Uterus (tissue), 2 donors: ENCODE measurements around the gene DQX1.
"Not testable (repeated sequence)": the region's sequence is repeated elsewhere in the genome, so short reads cannot be mapped to it uniquely, and the experiment has no call there.

Experiments used
- POLR2A ChIP-seq, 2 donors: fragments of 450-650 bp; IDR thresholded peaks; one replicate each; pipeline ENCODE4 v1.6.1; 2016; ENCODE audit warnings: antibody characterized with exemption in 2 of 2, mild to moderate bottlenecking in 1 of 2, moderate library complexity in 1 of 2
- TF ChIP-seq, protein P1 (sequence below), 4 experiments: fragments of 200-600 bp in 2 of 4; fragments of 450-650 bp in 2 of 4; sonication (generic) in 2 of 4; IDR thresholded peaks; one replicate each; pipeline ENCODE4 v1.5.1; 2016 to 2019; ENCODE audit warnings: antibody characterized with exemption in 4 of 4, mild to moderate bottlenecking in 2 of 4, moderate library complexity in 1 of 4

DNA sequence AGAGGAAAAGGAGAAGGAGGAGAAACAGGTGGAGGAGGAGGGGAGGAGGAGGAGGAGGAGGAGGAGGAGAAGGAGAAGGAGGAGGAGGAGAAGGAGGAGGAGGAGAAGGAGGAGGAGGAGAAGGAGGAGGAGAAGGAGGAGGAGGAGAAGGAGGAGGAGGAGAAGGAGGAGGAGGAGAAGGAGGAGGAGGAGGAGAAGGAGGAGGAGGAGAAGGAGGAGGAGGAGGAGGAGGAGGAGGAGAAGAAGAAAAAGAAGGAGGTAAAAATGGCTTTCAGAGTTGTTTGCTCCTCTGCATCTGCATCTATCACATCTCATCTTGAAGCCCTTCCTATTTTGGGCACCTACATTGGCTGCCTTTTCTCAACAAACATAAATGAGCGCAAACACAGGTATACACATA lies 35.0 kb upstream of the DQX1 start:
- TF ChIP-seq, protein P1, sequence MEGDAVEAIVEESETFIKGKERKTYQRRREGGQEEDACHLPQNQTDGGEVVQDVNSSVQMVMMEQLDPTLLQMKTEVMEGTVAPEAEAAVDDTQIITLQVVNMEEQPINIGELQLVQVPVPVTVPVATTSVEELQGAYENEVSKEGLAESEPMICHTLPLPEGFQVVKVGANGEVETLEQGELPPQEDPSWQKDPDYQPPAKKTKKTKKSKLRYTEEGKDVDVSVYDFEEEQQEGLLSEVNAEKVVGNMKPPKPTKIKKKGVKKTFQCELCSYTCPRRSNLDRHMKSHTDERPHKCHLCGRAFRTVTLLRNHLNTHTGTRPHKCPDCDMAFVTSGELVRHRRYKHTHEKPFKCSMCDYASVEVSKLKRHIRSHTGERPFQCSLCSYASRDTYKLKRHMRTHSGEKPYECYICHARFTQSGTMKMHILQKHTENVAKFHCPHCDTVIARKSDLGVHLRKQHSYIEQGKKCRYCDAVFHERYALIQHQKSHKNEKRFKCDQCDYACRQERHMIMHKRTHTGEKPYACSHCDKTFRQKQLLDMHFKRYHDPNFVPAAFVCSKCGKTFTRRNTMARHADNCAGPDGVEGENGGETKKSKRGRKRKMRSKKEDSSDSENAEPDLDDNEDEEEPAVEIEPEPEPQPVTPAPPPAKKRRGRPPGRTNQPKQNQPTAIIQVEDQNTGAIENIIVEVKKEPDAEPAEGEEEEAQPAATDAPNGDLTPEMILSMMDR (IDR thresholded peaks at IDR 0.05): not testable (repeated sequence)
- TF ChIP-seq POLR2A (IDR thresholded peaks at IDR 0.05): not testable (repeated sequence)
